ENCODE measurements around the gene AGPS. TPM values are rescaled to one million over a fixed set of nuclear protein-coding genes. Genes with fewer than 3 reads are reported as not detected.

AGPS gene
- polyA plus RNA-seq, 3 donors = 47.4 to 52.8 (median 51.4) TPM

DNA sequence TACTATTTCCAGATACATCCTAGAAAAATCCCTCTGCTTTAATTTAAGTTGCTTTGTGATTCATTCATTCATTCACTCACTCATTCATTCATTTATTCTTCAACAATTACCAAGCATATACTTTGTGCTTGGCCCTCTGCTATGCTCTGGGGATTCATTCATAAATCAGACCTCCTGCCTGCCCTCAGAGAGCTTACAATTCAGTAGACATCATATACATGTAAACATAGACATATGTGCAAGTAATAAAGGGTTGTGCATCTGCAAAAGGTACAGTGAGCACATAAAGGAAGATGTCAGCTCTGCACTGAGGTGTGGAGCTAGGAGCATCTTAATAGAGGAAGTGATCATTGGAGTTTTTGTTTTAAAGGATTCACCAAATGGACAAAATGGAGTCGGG is 189.4 kb downstream of the AGPS start:
- DNase-seq (ENCODE audit: low read depth in 3 of 3, low spot score in 2 of 3) = no peak

GRCh38 chr2:177584030-177584692 is 191.6 kb downstream of the AGPS start:
- DNase-seq (ENCODE audit: low read depth in 3 of 3, low spot score in 2 of 3) = no peak

DNA sequence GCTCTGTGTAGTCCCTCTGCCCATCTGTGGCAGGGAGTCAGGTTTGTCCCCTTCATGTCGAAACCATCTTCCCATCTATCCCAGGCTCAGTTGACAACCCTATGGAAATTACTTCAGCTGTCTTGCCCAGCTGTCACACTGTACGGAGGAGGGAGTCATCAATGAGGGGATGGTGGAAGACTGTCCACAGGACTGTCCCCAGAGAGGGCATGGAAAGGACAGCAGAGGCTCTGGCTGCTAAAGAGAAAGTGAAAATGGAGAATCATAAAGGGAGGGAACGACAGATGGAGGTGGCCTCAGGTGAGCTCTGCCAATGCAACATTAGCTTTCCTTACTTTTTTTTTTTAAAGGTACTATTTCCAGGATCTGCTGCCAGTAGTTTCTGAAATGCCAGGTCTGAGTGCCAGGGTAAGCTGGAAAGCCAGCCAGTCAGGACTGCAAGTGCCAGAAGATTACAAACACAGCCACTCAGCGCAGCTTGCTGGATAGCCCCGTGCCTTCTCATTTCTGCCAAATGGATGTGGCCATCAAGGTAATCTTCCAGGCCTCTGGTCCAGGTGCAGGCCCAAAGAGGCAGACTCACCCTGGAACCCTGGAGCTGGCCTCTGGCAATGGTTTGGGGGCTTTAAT is 192.8 kb downstream of the AGPS start:
- no peak for DNase-seq (ENCODE audit: low read depth in 3 of 3, low spot score in 2 of 3)

DNA sequence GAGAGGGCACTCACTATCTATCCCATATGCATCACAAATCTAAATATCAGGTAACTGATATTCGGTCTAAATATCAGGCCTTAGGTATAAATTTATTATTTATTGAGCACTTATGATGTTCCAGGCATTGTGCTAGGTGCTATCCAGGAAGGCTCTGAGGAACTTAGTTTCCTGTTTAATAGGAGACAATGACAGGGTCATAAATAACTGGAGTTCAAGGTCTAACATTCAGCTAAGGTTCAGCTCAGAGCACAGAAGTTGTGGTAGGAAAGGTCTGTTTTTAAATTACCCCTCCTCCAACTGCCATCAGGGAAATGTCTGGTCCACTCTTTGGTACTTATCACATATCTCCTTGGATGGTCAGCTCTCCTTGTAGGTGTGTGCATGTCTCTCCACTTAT is 193.6 kb downstream of the AGPS start:
- DNase-seq (ENCODE audit: low read depth in 3 of 3, low spot score in 2 of 3) = no peak

DNA sequence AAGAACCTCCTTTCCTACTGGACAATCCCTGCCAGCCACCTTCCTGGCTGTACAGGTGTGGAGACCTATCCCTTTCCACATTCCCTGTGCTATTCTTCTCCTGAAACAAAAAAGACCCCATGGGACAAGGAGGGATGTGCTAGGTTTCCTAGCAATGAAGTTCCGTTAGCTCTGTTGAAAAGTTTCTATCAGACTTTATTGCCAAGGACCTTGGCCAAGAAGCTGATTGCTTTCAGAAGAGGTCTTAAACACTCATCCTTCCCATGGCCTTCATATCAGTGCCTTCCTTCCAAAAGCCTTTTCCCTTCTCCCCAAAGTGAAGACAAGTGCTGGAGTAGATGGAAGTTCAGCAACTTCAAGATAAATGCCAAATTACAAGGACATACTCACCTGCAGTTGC is 194.8 kb downstream of the AGPS start:
- no peak for DNase-seq (ENCODE audit: low read depth in 3 of 3, low spot score in 2 of 3)

DNA sequence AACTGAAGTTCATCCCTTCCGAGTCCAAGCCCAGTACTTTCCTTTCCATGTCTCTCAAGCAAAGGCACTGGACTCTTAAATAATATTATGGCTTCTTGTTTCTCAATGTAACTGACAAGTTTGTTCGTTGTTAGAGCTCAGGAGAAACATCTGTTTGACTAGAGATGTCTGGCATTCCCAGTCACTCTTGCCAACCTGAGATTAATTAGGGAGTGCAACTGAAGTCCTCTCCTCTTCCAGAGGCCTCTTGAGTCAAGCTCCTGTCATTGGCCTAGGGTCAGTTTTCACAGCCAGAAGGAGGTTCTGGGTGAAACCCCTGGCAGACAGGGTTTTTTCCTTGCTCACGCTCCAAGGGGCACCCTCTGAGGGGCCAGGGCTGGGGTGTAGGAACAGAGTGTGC is 196.1 kb downstream of the AGPS start:
- DNase-seq (ENCODE audit: low read depth in 3 of 3, low spot score in 2 of 3) = no peak

DNA sequence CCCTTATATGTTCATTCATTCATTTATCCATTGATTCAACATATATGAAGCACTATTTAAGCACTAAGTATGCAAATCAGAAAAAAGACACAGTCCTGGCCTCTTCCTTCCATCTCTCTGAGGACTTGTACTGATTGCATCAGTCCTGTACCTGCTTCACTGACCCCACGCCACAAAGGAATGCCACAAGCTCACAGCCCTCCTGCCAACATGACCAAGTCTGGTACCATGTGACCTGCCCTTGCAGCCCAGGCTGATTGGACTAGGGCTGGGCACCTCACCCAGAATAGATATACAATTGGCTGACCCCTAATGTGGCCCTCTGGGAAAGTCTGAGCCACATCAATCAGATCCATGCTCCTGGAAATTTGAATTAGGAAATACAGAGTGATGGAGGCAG is 196.6 kb downstream of the AGPS start:
- DNase-seq (ENCODE audit: low read depth in 3 of 3, low spot score in 2 of 3) = no peak

DNA sequence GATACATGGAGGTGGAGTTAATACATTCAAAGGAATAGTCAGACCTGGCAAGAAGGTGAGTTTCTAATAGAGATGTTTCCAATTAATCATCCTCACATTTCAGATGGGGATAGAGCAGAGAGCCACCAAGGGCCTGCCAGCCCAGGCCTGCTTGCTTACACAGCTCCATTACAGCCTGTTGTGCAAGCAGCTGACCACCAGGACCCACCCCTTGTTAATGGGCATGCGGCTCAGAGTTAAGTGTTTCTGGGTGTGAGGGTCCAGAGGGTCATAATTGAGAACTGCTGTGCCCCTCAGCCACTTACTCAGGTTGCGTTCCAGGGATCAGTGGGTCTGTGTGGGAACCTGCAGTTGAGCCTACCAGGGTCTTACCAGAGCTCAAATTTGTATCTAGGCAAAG is 199.8 kb downstream of the AGPS start:
- DNase-seq (ENCODE audit: low read depth in 3 of 3, low spot score in 2 of 3) = no peak

- no peak for DNase-seq (ENCODE audit: low read depth in 3 of 3, low spot score in 2 of 3)
These were observed 200.4 kb downstream of the AGPS start for GRCh38 chr2:177592945-177593344.

GRCh38 chr2:177593402-177593801 is 200.8 kb downstream of the AGPS start:
- DNase-seq (ENCODE audit: low read depth in 3 of 3, low spot score in 2 of 3) = no peak

Other genes starting within 250 kb of the AGPS start
- gene HNRNPA3, start 180.0 kb upstream of the AGPS start, polyA plus RNA-seq (ENCODE audit: insufficient read length in 3 of 3) = 100 to 1,000 TPM; 739 to 769 (median 759) TPM
- 100 to 1,000 TPM; 158 to 188 (median 168) TPM for gene NFE2L2, start 128.0 kb upstream of the AGPS start, polyA plus RNA-seq (ENCODE audit: insufficient read length in 3 of 3)